Uterus (tissue), 2 donors: ENCODE data around the gene STAMBPL1.

Experiments
- CTCF ChIP-seq, 4 experiments: fragments of 200-600 bp in 2 of 4; fragments of 450-650 bp in 2 of 4; sonication (generic) in 2 of 4; IDR thresholded peaks; one replicate each; pipeline ENCODE4 v1.5.1; 2016 to 2019; ENCODE audit warnings: antibody characterized with exemption in 4 of 4, mild to moderate bottlenecking in 2 of 4, moderate library complexity in 1 of 4
- POLR2A ChIP-seq, 2 donors: fragments of 450-650 bp; IDR thresholded peaks; one replicate each; pipeline ENCODE4 v1.6.1; 2016; ENCODE audit warnings: antibody characterized with exemption in 2 of 2, mild to moderate bottlenecking in 1 of 2, moderate library complexity in 1 of 2

- TF ChIP-seq CTCF (IDR thresholded peaks at IDR 0.05) (no peak), POLR2A (IDR thresholded peaks at IDR 0.05) (no peak)
These were observed 21.4 kb downstream of the STAMBPL1 start for GRCh38 chr10:88901206-88901983.
